Activated B cell treated with CpG ODN at 0.5 μM for 24 hours (primary cell): ENCODE data around the gene SMURF2. TPM values are rescaled to one million over a fixed set of nuclear protein-coding genes. Genes with fewer than 3 reads are reported as not detected.
"Not testable (repeated sequence)": the region's sequence is repeated elsewhere in the genome, so short reads cannot be mapped to it uniquely, and the experiment has no call there.

Source experiments
- ATAC-seq: fragments of 200-7000 bp; cut with Tn5 transposase; one replicate; pipeline ENCODE4 v1.10.0; 2021; ENCODE audit warnings: low read depth, mild to moderate bottlenecking, moderate library complexity
- CTCF ChIA-PET: fragments of 350-600 bp; sonication (Branson Sonifier 250); formaldehyde crosslinking; loops from one replicate; lab custom pipeline; 2021; ENCODE audit warnings: antibody characterized with exemption; lab: Charles Lee
- POLR2A ChIA-PET: fragments of 350-600 bp; sonication (Branson Sonifier 250); formaldehyde crosslinking; loops from one replicate; lab custom pipeline; 2021; ENCODE audit warnings: antibody characterized with exemption; lab: Charles Lee
- DNase-seq: peaks from one replicate; pipeline ENCODE4 v3.0.0; 2022
- H3K27ac Mint-ChIP-seq: one replicate; pipeline ENCODE4 v1.8.0; 2020; ENCODE audit warnings: mixed read lengths
- H3K27me3 Mint-ChIP-seq: one replicate; pipeline ENCODE4 v1.8.0; 2021; ENCODE audit warnings: mixed read lengths
- H3K36me3 Mint-ChIP-seq: one replicate; pipeline ENCODE4 v1.8.0; 2021; ENCODE audit warnings: low read depth, mixed read lengths
- H3K4me1 Mint-ChIP-seq: one replicate; pipeline ENCODE4 v1.8.0; 2021; ENCODE audit warnings: mixed read lengths
- H3K4me3 Mint-ChIP-seq: one replicate; pipeline ENCODE4 v1.8.0; 2020; ENCODE audit warnings: mild to moderate bottlenecking, mixed read lengths
- H3K9me3 Mint-ChIP-seq: one replicate; pipeline ENCODE4 v1.8.0; 2020; ENCODE audit warnings: mixed read lengths
- intact Hi-C: fragments of 100-400 bp; cut with micrococcal nuclease; formaldehyde crosslinking; loops from one replicate; pipeline ENCODE4 v1.15.1; 2024
- total RNA-seq: library from RNA; stranded (reverse); gene quantifications from 2 replicates; pipeline ENCODE4 v1.2.3, GENCODE V29; 2022
- TF ChIP-seq, protein P1 (sequence below): fragments of 200-600 bp; IDR thresholded peaks from one replicate; pipeline ENCODE4 v1.8.0; 2022; ENCODE audit warnings: antibody characterized with exemption, mild to moderate bottlenecking

Gene SMURF2
- total RNA-seq, 1 donor from 2014 or later: 23.0 TPM

DNA sequence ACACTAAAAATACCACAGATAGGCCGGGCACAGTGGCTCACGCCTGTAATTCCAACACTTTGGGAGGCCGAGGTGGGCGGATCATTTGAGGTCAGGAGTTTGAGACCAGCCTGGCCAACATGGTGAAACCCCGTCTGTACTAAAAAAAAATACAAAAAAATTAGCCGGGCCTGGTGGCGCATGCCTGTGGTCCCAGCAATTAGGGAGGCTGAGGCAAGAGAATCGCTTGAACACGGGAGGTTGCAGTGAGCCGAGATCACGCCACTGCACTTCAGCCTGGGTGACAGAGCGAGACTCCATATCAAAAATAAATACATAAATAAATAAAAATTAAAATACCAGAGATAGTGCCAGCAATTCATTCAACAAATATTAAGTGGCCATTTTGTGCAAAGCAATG lies 1.7 kb upstream of the SMURF2 start:
- H3K27ac Mint-ChIP-seq, POLR2A ChIA-PET, H3K4me3 Mint-ChIP-seq, DNase-seq, CTCF ChIA-PET, ATAC-seq, H3K9me3 Mint-ChIP-seq, H3K27me3 Mint-ChIP-seq, H3K36me3 Mint-ChIP-seq: not testable (repeated sequence)
- intact Hi-C loops: loop anchor here (2.0 to 5.0 kb wide), 3 partner anchors 113 to 821 kb away; partner anchors contain the start of gene SMARCD2
- peaks cover 24% of the 10 kb centered on the region for H3K4me1 Mint-ChIP-seq

DNA sequence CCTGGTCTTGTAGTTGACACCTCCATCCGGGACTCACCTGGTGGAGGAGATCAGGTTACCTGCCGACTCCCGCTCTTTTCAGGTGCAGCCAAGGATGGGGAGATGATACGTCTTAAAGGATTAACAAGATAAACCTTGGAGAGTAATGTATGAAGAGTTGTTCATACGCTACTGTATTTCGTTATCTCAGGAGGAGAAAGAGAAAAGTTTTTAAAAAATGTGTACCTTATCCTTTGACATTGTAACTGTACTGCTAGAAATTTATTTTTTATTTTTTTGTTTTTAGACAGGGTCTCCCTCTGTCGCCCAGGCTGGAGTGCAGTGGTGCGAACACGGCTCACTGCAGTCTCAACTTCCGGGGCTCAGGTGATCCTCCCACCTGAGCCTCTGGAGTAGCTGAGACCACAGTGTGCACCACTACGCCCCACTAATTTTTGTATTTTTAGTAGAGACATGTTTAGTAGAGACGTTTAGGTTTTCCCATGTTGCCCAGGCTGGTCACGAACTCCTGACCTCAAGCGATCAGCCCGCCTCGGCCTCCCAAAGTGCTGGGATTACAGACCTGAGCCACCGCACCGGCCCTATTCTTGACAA lies 764 bp upstream of the SMURF2 start:
- ATAC-seq (no peak), DNase-seq (no peak)
- Mint-ChIP-seq H3K9me3 (no peaks in the 10 kb centered on the region), H3K36me3 (peaks cover 7% of the 10 kb centered on the region), H3K4me1 (peaks cover 25% of the 10 kb centered on the region), H3K27ac (peak overlapping the region; percentile 4), H3K27me3 (no peaks in the 10 kb centered on the region), H3K4me3 (peak overlapping the region; percentile 91)
- TF ChIP-seq, protein P1, sequence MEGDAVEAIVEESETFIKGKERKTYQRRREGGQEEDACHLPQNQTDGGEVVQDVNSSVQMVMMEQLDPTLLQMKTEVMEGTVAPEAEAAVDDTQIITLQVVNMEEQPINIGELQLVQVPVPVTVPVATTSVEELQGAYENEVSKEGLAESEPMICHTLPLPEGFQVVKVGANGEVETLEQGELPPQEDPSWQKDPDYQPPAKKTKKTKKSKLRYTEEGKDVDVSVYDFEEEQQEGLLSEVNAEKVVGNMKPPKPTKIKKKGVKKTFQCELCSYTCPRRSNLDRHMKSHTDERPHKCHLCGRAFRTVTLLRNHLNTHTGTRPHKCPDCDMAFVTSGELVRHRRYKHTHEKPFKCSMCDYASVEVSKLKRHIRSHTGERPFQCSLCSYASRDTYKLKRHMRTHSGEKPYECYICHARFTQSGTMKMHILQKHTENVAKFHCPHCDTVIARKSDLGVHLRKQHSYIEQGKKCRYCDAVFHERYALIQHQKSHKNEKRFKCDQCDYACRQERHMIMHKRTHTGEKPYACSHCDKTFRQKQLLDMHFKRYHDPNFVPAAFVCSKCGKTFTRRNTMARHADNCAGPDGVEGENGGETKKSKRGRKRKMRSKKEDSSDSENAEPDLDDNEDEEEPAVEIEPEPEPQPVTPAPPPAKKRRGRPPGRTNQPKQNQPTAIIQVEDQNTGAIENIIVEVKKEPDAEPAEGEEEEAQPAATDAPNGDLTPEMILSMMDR: no peak
- intact Hi-C loops: loop anchor here (1.0 to 5.0 kb wide), 4 partner anchors 114 to 820 kb away; partner anchors contain the start of genes CEP95, DDX5 and SMARCD2
- POLR2A ChIA-PET: interaction anchor here (1.8 kb wide), 1 partner anchor 157 kb away, joined by 17 read pairs; the partner anchor contains the start of genes CEP95 and DDX5
- CTCF ChIA-PET: no interaction called here

DNA sequence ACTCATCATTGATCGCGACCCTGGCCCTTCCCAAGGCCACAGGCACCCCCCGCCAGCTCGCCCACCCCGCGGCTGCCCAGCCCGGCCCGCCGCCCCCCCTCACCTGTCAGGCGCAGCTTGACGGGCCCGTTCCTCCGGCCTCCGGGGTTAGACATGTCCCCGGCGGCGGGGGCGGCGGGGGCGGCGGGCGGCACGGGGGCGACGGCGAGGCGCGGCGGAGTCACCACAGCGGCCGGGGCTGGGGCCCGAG lies 456 bp downstream of the SMURF2 start:
- intact Hi-C loops: loop anchor here (5.0 kb wide), 1 partner anchor 514 kb away; no protein-coding TSS in a partner anchor
- DNase-seq (no peak), ATAC-seq (no peak)
- Mint-ChIP-seq H3K36me3 (peaks cover 7% of the 10 kb centered on the region), H3K27ac (peak overlapping the region; percentile 88), H3K27me3 (no peaks in the 10 kb centered on the region), H3K4me3 (peak overlapping the region; percentile 96), H3K9me3 (no peaks in the 10 kb centered on the region), H3K4me1 (peaks cover 30% of the 10 kb centered on the region)
- POLR2A ChIA-PET: interaction anchor here (0.6 to 1.8 kb wide), 8 partner anchors 13 to 919 kb away, joined by 3 to 17 read pairs (median 4); partner anchors contain the start of genes CEP95, DDX5 and POLG2
- TF ChIP-seq, protein P1: no peak
- CTCF ChIA-PET: interaction anchor here (0.7 to 1.3 kb wide), 4 partner anchors 12 to 300 kb away, joined by 3 to 5 read pairs (median 3); partner anchors contain the start of genes CEP95 and DDX5

DNA sequence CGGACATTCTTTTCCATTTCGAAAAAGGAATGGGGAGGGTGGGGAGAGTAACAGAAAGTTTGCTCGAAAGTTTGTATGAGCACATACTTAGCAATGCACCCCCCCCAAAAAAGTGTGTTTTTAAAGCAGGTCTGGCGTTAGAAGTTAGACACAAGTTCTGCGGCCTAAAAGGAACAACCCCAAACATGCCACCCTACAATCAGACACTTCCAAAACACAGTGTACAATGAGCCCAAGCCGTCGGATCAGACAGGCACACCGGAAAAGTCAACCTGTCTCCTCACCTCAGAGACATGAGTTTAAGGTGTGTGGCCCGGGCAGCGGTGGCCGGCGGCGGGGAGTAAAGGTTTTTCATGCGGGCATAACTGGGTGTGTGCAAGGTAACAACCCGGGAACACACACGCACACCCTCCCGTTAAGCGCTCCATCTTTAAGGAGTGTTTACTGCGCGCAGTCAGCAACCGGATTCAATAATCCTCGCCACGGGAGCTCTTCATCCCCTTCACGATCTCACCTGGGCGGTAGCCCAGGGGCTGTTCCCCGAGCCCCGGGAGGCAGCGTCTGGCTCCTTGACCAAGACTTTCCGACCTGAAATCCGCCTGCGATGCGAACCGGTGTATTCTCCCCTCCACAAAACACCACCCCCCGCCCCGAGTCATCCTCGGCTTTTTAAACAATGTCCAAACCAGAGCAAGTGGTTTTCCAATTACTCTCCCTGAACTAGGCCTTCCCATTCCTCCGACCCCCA lies 955 bp downstream of the SMURF2 start:
- POLR2A ChIA-PET: interaction anchor here (0.6 to 1.8 kb wide), 8 partner anchors 12 to 919 kb away, joined by 3 to 17 read pairs (median 4); partner anchors contain the start of genes CEP95, DDX5 and POLG2
- Mint-ChIP-seq H3K27ac (peak overlapping the region; percentile 88), H3K4me1 (peaks cover 30% of the 10 kb centered on the region), H3K4me3 (peak overlapping the region; percentile 96)
- H3K9me3 Mint-ChIP-seq, ATAC-seq, H3K36me3 Mint-ChIP-seq, H3K27me3 Mint-ChIP-seq: not testable (repeated sequence)
- peak; percentile 41 for DNase-seq
- CTCF ChIA-PET: interaction anchor here (0.7 to 1.3 kb wide), 4 partner anchors 12 to 300 kb away, joined by 3 to 5 read pairs (median 3); partner anchors contain the start of genes CEP95 and DDX5
- intact Hi-C loops: loop anchor here (5.0 kb wide), 1 partner anchor 514 kb away; no protein-coding TSS in a partner anchor

DNA sequence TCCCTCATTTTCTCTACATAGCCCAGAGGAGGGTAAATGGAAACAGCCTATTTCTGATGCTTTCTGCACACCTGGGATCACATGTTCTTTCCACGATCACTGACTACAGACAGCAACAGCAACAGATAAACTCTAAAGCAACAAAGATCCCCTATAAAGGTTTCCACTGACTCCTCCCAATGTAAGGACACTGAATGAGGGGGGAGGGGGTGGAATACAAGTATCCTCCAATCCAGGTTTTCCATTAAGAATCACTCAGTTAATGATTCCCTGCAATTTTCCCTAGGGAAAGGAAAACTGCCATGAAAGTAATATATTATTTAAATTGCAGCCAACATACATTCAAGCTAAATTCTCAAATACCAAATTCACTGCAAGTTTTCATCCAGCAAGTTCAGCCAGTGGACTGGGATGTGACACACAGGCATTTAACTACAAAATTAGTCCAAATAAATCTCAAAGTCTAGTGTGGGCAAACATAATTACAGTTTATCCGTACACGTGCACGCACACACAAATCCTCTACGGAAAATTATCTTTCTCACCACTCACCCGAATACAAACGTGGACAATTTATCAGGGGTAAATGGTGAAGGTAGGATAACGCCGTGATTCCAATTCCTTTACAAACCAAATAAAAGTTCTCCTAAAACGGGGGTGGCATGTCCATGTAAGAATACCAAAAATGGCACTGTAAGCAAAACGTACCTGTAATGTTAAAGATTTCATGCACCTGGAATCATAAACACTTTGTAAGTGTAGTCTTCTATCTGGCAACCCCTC lies 1.7 kb downstream of the SMURF2 start:
- POLR2A ChIA-PET: interaction anchor here (1.1 to 1.3 kb wide), 2 partner anchors 54 to 163 kb away, joined by 4 to 5 read pairs; partner anchors contain the start of gene POLG2

DNA sequence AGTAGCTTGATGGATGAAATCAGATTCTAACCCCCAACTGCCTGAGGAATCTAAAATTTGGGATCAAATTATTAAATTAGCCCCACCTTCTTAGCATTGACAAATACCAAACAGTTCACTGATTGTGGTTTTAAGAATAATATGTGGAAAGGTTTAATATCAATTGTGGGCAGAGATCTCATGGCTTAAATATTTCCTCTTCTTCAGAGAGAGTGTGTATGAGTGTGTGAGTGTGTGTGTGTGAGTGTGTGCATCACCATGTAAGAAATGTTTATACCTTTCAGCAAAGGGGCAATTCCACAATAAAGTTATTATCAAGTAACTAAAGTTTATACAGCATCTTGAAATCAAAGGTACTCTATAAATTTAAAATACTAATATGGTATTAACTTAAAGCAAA lies 3.2 kb downstream of the SMURF2 start:
- Mint-ChIP-seq H3K27me3 (no peaks in the 10 kb centered on the region), H3K27ac (no peak overlapping the region), H3K36me3 (peaks cover 7% of the 10 kb centered on the region), H3K4me3 (no peak overlapping the region), H3K9me3 (peaks cover 2% of the 10 kb centered on the region), H3K4me1 (peaks cover 30% of the 10 kb centered on the region)
- intact Hi-C loops: no loop called here
- DNase-seq (no peak), ATAC-seq (no peak)
- POLR2A ChIA-PET: no interaction called here
- CTCF ChIA-PET: interaction anchor here (1.3 kb wide), 1 partner anchor 10 kb away, joined by 4 read pairs; no protein-coding TSS in a partner anchor
- TF ChIP-seq, protein P1: no peak

More for the DNA sequence above, 1.7 kb downstream of the SMURF2 start:
- DNase-seq, H3K36me3 Mint-ChIP-seq, ATAC-seq, H3K27me3 Mint-ChIP-seq, CTCF ChIA-PET, H3K9me3 Mint-ChIP-seq: not testable (repeated sequence)
- Mint-ChIP-seq H3K4me1 (peaks cover 30% of the 10 kb centered on the region), H3K4me3 (peak overlapping the region; percentile 96), H3K27ac (peak overlapping the region; percentile 88)
- intact Hi-C loops: loop anchor here (5.0 kb wide), 1 partner anchor 513 kb away; no protein-coding TSS in a partner anchor
